ENCODE measurements around the gene PRR36.

DNA sequence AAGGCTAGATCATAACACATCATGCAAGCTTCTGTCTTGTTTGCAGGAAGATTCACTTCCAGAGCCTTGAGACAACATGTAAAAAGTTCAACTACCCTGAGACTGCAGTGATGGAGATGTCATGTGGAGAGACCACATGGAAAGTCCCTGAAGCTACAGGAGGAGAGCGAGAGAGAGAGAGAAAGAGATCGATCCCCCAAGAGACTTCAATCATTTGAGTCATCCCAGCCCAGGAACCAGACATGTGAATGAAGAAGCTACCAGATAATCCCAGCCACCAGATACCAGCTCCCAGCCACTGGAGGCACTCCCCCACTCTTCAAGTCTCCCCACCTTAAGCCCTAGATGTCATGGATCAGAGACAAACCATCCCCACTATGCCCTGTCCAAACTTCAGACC lies 54.9 kb downstream of the PRR36 start:
- TF ChIP-seq, protein P1, sequence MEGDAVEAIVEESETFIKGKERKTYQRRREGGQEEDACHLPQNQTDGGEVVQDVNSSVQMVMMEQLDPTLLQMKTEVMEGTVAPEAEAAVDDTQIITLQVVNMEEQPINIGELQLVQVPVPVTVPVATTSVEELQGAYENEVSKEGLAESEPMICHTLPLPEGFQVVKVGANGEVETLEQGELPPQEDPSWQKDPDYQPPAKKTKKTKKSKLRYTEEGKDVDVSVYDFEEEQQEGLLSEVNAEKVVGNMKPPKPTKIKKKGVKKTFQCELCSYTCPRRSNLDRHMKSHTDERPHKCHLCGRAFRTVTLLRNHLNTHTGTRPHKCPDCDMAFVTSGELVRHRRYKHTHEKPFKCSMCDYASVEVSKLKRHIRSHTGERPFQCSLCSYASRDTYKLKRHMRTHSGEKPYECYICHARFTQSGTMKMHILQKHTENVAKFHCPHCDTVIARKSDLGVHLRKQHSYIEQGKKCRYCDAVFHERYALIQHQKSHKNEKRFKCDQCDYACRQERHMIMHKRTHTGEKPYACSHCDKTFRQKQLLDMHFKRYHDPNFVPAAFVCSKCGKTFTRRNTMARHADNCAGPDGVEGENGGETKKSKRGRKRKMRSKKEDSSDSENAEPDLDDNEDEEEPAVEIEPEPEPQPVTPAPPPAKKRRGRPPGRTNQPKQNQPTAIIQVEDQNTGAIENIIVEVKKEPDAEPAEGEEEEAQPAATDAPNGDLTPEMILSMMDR (IDR thresholded peaks at IDR 0.05) = no peak
- no peak for TF ChIP-seq POLR2AphosphoS5 (IDR thresholded peaks at IDR 0.05)

All from sigmoid colon (tissue), 4 donors.